HG02870 (cell line): ENCODE measurements around the gene USP2.

Source experiments
- ATAC-seq: cut with Tn5 transposase; IDR thresholded peaks from one replicate; pipeline ENCODE4 v1.9.1; 2021; ENCODE audit warnings: mild to moderate bottlenecking, moderate library complexity; ENCODE audit not compliant: unreplicated experiment

Gene USP2

GRCh38 chr11:119366690-119367620, 14.5 kb downstream of the USP2 start:
- ATAC-seq, result no peak

GRCh38 chr11:119365071-119365591, 16.4 kb downstream of the USP2 start:
- ATAC-seq, result no peak

GRCh38 chr11:119363851-119364590, 17.5 kb downstream of the USP2 start:
- ATAC-seq, result no peak

GRCh38 chr11:119363081-119363850, 18.2 kb downstream of the USP2 start:
- ATAC-seq, result no peak

GRCh38 chr11:119362741-119363080, 18.8 kb downstream of the USP2 start:
- no peak for ATAC-seq

GRCh38 chr11:119361941-119362725, 19.4 kb downstream of the USP2 start:
- ATAC-seq, result no peak

- no peak for ATAC-seq
Measured at GRCh38 chr11:119361056-119361787, 20.3 kb downstream of the USP2 start.

GRCh38 chr11:119359365-119360214, 21.9 kb downstream of the USP2 start:
- no peak for ATAC-seq

- no peak for ATAC-seq
Measured at GRCh38 chr11:119357074-119357473, 24.4 kb downstream of the USP2 start.

GRCh38 chr11:119356349-119357031, 25.0 kb downstream of the USP2 start:
- ATAC-seq, result peak; percentile 63

- no peak for ATAC-seq
Measured at GRCh38 chr11:119355091-119355843, 26.2 kb downstream of the USP2 start.

- ATAC-seq, result no peak
Measured at GRCh38 chr11:119352857-119353260, 28.6 kb downstream of the USP2 start.

- ATAC-seq, result no peak
Measured at GRCh38 chr11:119351232-119351631, 30.3 kb downstream of the USP2 start.

- ATAC-seq, result no peak
Measured at GRCh38 chr11:119350302-119350701, 31.2 kb downstream of the USP2 start.

- no peak for ATAC-seq
Measured at GRCh38 chr11:119347940-119348605, 33.4 kb downstream of the USP2 start.

GRCh38 chr11:119347242-119347641, 34.2 kb downstream of the USP2 start:
- no peak for ATAC-seq

- no peak for ATAC-seq
Measured at GRCh38 chr11:119346605-119347004, 34.9 kb downstream of the USP2 start, which contains the start of gene MFRP. TSS of gene MFRP (minus strand) at chr11:119346705. CDS start at chr11:119346513, 192 bp downstream.
